ENCODE results near the gene ANKH.

- TF ChIP-seq GATA3 (IDR thresholded peaks at IDR 0.05; ENCODE audit: low read depth, low read length), result no peak
- no peak for TF ChIP-seq GATA2 (IDR thresholded peaks at IDR 0.05; ENCODE audit: low read depth, low read length)
Measured at GRCh38 chr5:14739981-14740380, 131.6 kb downstream of the ANKH start.
